ENCODE measurements around the gene ACLY.
A peak's percentile ranks its signal among the peaks of the same experiment; 100 is the strongest.
"Not testable (repeated sequence)": the region's sequence is repeated elsewhere in the genome, so short reads cannot be mapped to it uniquely, and the experiment has no call there.

The ACLY gene

GRCh38 chr17:41860254-41860931 is 58.4 kb downstream of the ACLY start:
- Histone ChIP-seq H4K91ac (ENCODE audit: low read length) (no peak overlapping the region), H3K4me2 (ENCODE audit: low read length, poor library complexity, severe bottlenecking) (no peak overlapping the region), H3K4ac (ENCODE audit: low read depth in 1 of 2, low read length in 2 of 2) (no peak overlapping the region), H2BK120ac (ENCODE audit: low read depth, low read length) (no peak overlapping the region), H3K18ac (ENCODE audit: low read depth in 1 of 2, low read length in 2 of 2) (no peak overlapping the region), H3K14ac (ENCODE audit: low read length in 2 of 2) (no peak overlapping the region), H3K4me3 (ENCODE audit: insufficient read depth in 1 of 2, low read depth in 1 of 2, low read length in 2 of 2) (no peak overlapping the region), H3K79me1 (replicated peaks; ENCODE audit: low read length, poor library complexity, severe bottlenecking) (peaks cover 21% of the 10 kb centered on the region), H3K23ac (ENCODE audit: low read length in 2 of 2) (no peak overlapping the region), H3K27me3 (ENCODE audit: control insufficient read depth in 1 of 2, insufficient read depth in 1 of 2, low read length in 2 of 2) (no peaks in the 10 kb centered on the region), H2BK15ac (ENCODE audit: low read depth, poor library complexity, severe bottlenecking) (no peak overlapping the region), H3K4me1 (ENCODE audit: control insufficient read depth, insufficient read depth, low read depth, low read length) (peaks cover 8% of the 10 kb centered on the region), H2AK5ac (ENCODE audit: low read length, severe bottlenecking) (no peak overlapping the region), H3K27ac (ENCODE audit: low read length, poor library complexity, severe bottlenecking) (no peak overlapping the region), H3K9ac (ENCODE audit: low read length) (no peak overlapping the region), H4K8ac (ENCODE audit: low read length) (no peak overlapping the region), H2BK12ac (ENCODE audit: low read length in 2 of 2) (no peak overlapping the region), H2BK5ac (ENCODE audit: low read depth, low read length, poor library complexity, severe bottlenecking) (no peak overlapping the region), H3K9me3 (ENCODE audit: control insufficient read depth, low read length) (no peaks in the 10 kb centered on the region), H2AFZ (ENCODE audit: low read depth, low read length) (no peak overlapping the region), H3K36me3 (ENCODE audit: control insufficient read depth in 1 of 2, insufficient read depth in 2 of 2, low read depth in 1 of 2, low read length in 2 of 2) (no peaks in the 10 kb centered on the region)
- DNase-seq, result no peak
- WGBS, result 81% methylated on average over 3 of the region's 3 CpGs

DNA sequence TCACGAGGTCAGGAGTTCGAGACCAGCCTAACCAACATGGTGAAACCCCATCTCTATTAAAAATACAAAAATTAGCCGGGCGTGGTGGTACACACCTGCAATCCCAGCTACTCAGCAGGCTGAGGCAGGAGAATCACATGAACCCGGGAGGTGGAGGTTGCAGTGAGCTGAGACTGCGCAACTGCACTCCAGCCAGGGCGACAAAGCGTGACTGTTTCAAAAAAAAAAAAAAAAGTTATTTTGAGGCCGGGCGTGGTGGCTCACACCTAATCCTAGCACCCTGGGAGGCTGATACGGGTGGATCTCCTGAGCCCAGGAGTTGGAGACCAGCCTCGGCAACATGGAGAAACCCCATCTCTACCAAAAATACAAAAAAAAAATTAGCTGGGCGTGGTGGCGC is 67.4 kb downstream of the ACLY start:
- Histone ChIP-seq H3K36me3 (ENCODE audit: control insufficient read depth in 1 of 2, insufficient read depth in 2 of 2, low read depth in 1 of 2, low read length in 2 of 2) (peaks cover 16 to 26% of the 10 kb centered on the region in 2 experiments), H3K79me1 (replicated peaks; ENCODE audit: low read length, poor library complexity, severe bottlenecking) (peaks cover 35% of the 10 kb centered on the region)
- WGBS, result 98% methylated on average over 13 of the region's 14 CpGs
- H3K27ac ChIP-seq (ENCODE audit: low read length, poor library complexity, severe bottlenecking); H4K8ac ChIP-seq (ENCODE audit: low read length); H2AFZ ChIP-seq (ENCODE audit: low read depth, low read length); H2AK5ac ChIP-seq (ENCODE audit: low read length, severe bottlenecking); H2BK15ac ChIP-seq (ENCODE audit: low read depth, poor library complexity, severe bottlenecking); H2BK12ac ChIP-seq (ENCODE audit: low read length in 2 of 2); H3K18ac ChIP-seq (ENCODE audit: low read depth in 1 of 2, low read length in 2 of 2); H2BK5ac ChIP-seq (ENCODE audit: low read depth, low read length, poor library complexity, severe bottlenecking); H3K4ac ChIP-seq (ENCODE audit: low read depth in 1 of 2, low read length in 2 of 2); H3K9ac ChIP-seq (ENCODE audit: low read length); H3K9me3 ChIP-seq (ENCODE audit: control insufficient read depth, low read length); H3K4me3 ChIP-seq (ENCODE audit: insufficient read depth in 1 of 2, low read depth in 1 of 2, low read length in 2 of 2); H3K4me1 ChIP-seq (ENCODE audit: control insufficient read depth, insufficient read depth, low read depth, low read length); H2BK120ac ChIP-seq (ENCODE audit: low read depth, low read length); DNase-seq; H3K14ac ChIP-seq (ENCODE audit: low read length in 2 of 2); H3K4me2 ChIP-seq (ENCODE audit: low read length, poor library complexity, severe bottlenecking); H3K23ac ChIP-seq (ENCODE audit: low read length in 2 of 2); H4K91ac ChIP-seq (ENCODE audit: low read length); H3K27me3 ChIP-seq (ENCODE audit: control insufficient read depth in 1 of 2, insufficient read depth in 1 of 2, low read length in 2 of 2): not testable (repeated sequence)

DNA sequence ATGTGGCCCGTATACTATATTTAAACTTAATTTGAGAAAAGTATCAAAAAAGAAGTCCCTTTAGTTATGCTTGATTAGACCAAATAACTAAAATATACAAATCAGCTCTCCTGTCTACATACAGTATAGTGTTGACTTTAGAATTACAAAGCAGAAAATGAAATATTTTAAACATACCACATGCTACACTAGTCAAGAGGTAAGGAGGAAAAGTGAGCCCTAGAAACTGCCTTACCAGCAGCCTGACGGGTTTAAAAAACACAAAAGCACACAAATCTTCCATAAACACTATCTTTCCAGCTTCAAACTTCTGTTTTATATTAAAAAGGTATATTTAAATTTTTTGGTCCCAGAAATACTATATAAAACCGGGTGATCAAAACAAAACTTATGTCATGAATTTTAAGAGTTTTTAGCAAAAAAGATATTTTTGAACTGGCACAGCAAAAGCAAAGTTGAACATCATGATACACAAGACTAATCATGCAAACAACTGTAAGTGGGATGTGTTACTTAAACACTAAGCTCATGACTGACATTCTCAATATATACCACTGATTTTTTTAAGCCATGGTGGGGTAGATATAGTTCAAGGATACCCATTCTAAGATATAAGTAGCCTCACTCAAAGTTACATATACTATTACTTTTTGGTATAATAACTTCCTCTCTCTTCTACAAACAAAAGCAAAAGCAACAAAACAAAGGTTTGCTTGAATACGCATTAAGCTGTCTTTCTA is 69.3 kb downstream of the ACLY start:
- H2AFZ ChIP-seq (ENCODE audit: low read depth, low read length), result no peak overlapping the region
- no peak overlapping the region for H4K8ac ChIP-seq (ENCODE audit: low read length)
- no peaks in the 10 kb centered on the region for H3K4me1 ChIP-seq (ENCODE audit: control insufficient read depth, insufficient read depth, low read depth, low read length)
- H3K27me3 ChIP-seq (ENCODE audit: control insufficient read depth in 1 of 2, insufficient read depth in 1 of 2, low read length in 2 of 2), result no peaks in the 10 kb centered on the region
- no peak overlapping the region for H2BK5ac ChIP-seq (ENCODE audit: low read depth, low read length, poor library complexity, severe bottlenecking)
- no peak overlapping the region for H3K27ac ChIP-seq (ENCODE audit: low read length, poor library complexity, severe bottlenecking)
- H3K14ac ChIP-seq (ENCODE audit: low read length in 2 of 2), result no peak overlapping the region
- no peak overlapping the region for H4K91ac ChIP-seq (ENCODE audit: low read length)
- H3K18ac ChIP-seq (ENCODE audit: low read depth in 1 of 2, low read length in 2 of 2), result no peak overlapping the region
- no peak for DNase-seq
- H3K4ac ChIP-seq (ENCODE audit: low read depth in 1 of 2, low read length in 2 of 2), result no peak overlapping the region
- no peak overlapping the region for H2AK5ac ChIP-seq (ENCODE audit: low read length, severe bottlenecking)
- no peak overlapping the region for H3K4me2 ChIP-seq (ENCODE audit: low read length, poor library complexity, severe bottlenecking)
- H2BK12ac ChIP-seq (ENCODE audit: low read length in 2 of 2), result no peak overlapping the region
- peaks cover 30% of the 10 kb centered on the region for H3K79me1 ChIP-seq (replicated peaks; ENCODE audit: low read length, poor library complexity, severe bottlenecking)
- H3K36me3 ChIP-seq (ENCODE audit: control insufficient read depth in 1 of 2, insufficient read depth in 2 of 2, low read depth in 1 of 2, low read length in 2 of 2), result peaks cover 16 to 20% of the 10 kb centered on the region in 2 experiments
- no peak overlapping the region for H2BK120ac ChIP-seq (ENCODE audit: low read depth, low read length)
- WGBS, result 94% methylated on average over 1 of the region's 4 CpGs
- no peak overlapping the region for H2BK15ac ChIP-seq (ENCODE audit: low read depth, poor library complexity, severe bottlenecking)
- H3K4me3 ChIP-seq (ENCODE audit: insufficient read depth in 1 of 2, low read depth in 1 of 2, low read length in 2 of 2), result no peak overlapping the region
- H3K23ac ChIP-seq (ENCODE audit: low read length in 2 of 2), result no peak overlapping the region
- peak overlapping the region; percentile 35 for H3K9ac ChIP-seq (ENCODE audit: low read length)
- no peaks in the 10 kb centered on the region for H3K9me3 ChIP-seq (ENCODE audit: control insufficient read depth, low read length)

- Histone ChIP-seq H3K14ac (ENCODE audit: low read length in 2 of 2) (no peak overlapping the region), H3K4me3 (ENCODE audit: insufficient read depth in 1 of 2, low read depth in 1 of 2, low read length in 2 of 2) (no peak overlapping the region), H3K4ac (ENCODE audit: low read depth in 1 of 2, low read length in 2 of 2) (no peak overlapping the region), H3K4me2 (ENCODE audit: low read length, poor library complexity, severe bottlenecking) (no peak overlapping the region), H4K91ac (ENCODE audit: low read length) (no peak overlapping the region), H2BK12ac (ENCODE audit: low read length in 2 of 2) (no peak overlapping the region), H2AFZ (ENCODE audit: low read depth, low read length) (no peak overlapping the region), H3K4me1 (ENCODE audit: control insufficient read depth, insufficient read depth, low read depth, low read length) (no peaks in the 10 kb centered on the region), H3K9ac (ENCODE audit: low read length) (peak overlapping the region; percentile 35), H3K79me1 (replicated peaks; ENCODE audit: low read length, poor library complexity, severe bottlenecking) (peaks cover 26% of the 10 kb centered on the region), H3K27me3 (ENCODE audit: control insufficient read depth in 1 of 2, insufficient read depth in 1 of 2, low read length in 2 of 2) (no peaks in the 10 kb centered on the region), H3K36me3 (ENCODE audit: control insufficient read depth in 1 of 2, insufficient read depth in 2 of 2, low read depth in 1 of 2, low read length in 2 of 2) (peaks cover 13% of the 10 kb centered on the region in 2 experiments), H2BK120ac (ENCODE audit: low read depth, low read length) (no peak overlapping the region), H4K8ac (ENCODE audit: low read length) (no peak overlapping the region), H2BK15ac (ENCODE audit: low read depth, poor library complexity, severe bottlenecking) (no peak overlapping the region), H3K9me3 (ENCODE audit: control insufficient read depth, low read length) (no peaks in the 10 kb centered on the region), H2BK5ac (ENCODE audit: low read depth, low read length, poor library complexity, severe bottlenecking) (no peak overlapping the region), H3K18ac (ENCODE audit: low read depth in 1 of 2, low read length in 2 of 2) (no peak overlapping the region), H2AK5ac (ENCODE audit: low read length, severe bottlenecking) (no peak overlapping the region), H3K23ac (ENCODE audit: low read length in 2 of 2) (no peak overlapping the region), H3K27ac (ENCODE audit: low read length, poor library complexity, severe bottlenecking) (no peak overlapping the region)
- WGBS, result 100% methylated on average over 1 of the region's 4 CpGs
- DNase-seq, result no peak
Observed at GRCh38 chr17:41848788-41849187, 70.0 kb downstream of the ACLY start.
